ENCODE measurements around the gene ODAD2. TPM values are rescaled to one million over a fixed set of nuclear protein-coding genes. Genes with fewer than 3 reads are reported as not detected.

Gene ODAD2
- total and polyA plus RNA-seq, 7 experiments from 2014 or later = 0.27 to 0.70 TPM; not detected in 5

- Histone ChIP-seq H3K27ac (ENCODE audit: low read depth, low read length) (no peak overlapping the region), H3K9me3 (ENCODE audit: control insufficient read depth in 2 of 3, low read length in 3 of 3) (peaks cover 0 to under 1% (median 0%) of the 10 kb centered on the region in 3 experiments), H3K36me3 (ENCODE audit: control insufficient read depth in 2 of 3, insufficient read depth in 3 of 3, low read length in 3 of 3) (no peaks in the 10 kb centered on the region), H3K4me1 (ENCODE audit: control insufficient read depth in 2 of 2, insufficient read depth in 2 of 2, low read length in 2 of 2) (no peaks in the 10 kb centered on the region), H3K4me3 (ENCODE audit: low read length) (no peak overlapping the region), H3K27me3 (ENCODE audit: control insufficient read depth in 2 of 2, insufficient read depth in 2 of 2, low read length in 2 of 2) (peaks cover 0 to 4% of the 10 kb centered on the region in 2 donors)
- Mint-ChIP-seq H3K27ac (no peak overlapping the region), H3K4me3 (no peak overlapping the region), H3K27me3 (peaks cover 0 to 16% (median 0%) of the 10 kb centered on the region in 5 donors), H3K9me3 (peaks cover 0 to 33% (median 6%) of the 10 kb centered on the region in 11 donors), H3K36me3 (no peaks in the 10 kb centered on the region), H3K4me1 (no peaks in the 10 kb centered on the region)
- DNase-seq (no peak), ATAC-seq (no peak)
- intact Hi-C loops (cut with micrococcal nuclease) = no loop called here
- ChIA-PET POLR2A (no interaction called here), CTCF (no interaction called here)
Measured at GRCh38 chr10:27889518-27889917, 109.4 kb downstream of the ODAD2 start.

- CTCF ChIA-PET = no interaction called here
- no peak overlapping the region for H3K4me3 Mint-ChIP-seq
- intact Hi-C loops (cut with micrococcal nuclease) = no loop called here
Measured at GRCh38 chr10:27884185-27884641, 114.7 kb downstream of the ODAD2 start.

GRCh38 chr10:27878281-27878680 is 120.6 kb downstream of the ODAD2 start:
- no peaks in the 10 kb centered on the region for H3K36me3 ChIP-seq (ENCODE audit: control insufficient read depth in 2 of 3, insufficient read depth in 3 of 3, low read length in 3 of 3)
- POLR2A ChIA-PET = no interaction called here
- H3K9me3 ChIP-seq (ENCODE audit: control insufficient read depth in 2 of 3, low read length in 3 of 3) = no peaks in the 10 kb centered on the region
- no peak overlapping the region for H3K27ac ChIP-seq (ENCODE audit: low read depth, low read length)
- H3K27me3 ChIP-seq (ENCODE audit: control insufficient read depth in 2 of 2, insufficient read depth in 2 of 2, low read length in 2 of 2) = peaks cover 0 to 3% of the 10 kb centered on the region in 2 donors
- Mint-ChIP-seq H3K27ac (no peak overlapping the region), H3K9me3 (peaks cover 0 to 11% (median 0%) of the 10 kb centered on the region in 11 donors), H3K4me1 (no peaks in the 10 kb centered on the region), H3K27me3 (peaks cover 0 to 49% (median 11%) of the 10 kb centered on the region in 5 donors), H3K4me3 (no peak overlapping the region), H3K36me3 (peaks cover 0 to 4% (median 0%) of the 10 kb centered on the region in 5 donors)
- H3K4me3 ChIP-seq (ENCODE audit: low read length) = no peak overlapping the region
- intact Hi-C loops (cut with micrococcal nuclease) = no loop called here
- DNase-seq (no peak), ATAC-seq (no peak)
- H3K4me1 ChIP-seq (ENCODE audit: control insufficient read depth in 2 of 2, insufficient read depth in 2 of 2, low read length in 2 of 2) = no peaks in the 10 kb centered on the region
- CTCF ChIA-PET = no interaction called here

More at GRCh38 chr10:27884185-27884641, 114.7 kb downstream of the ODAD2 start:
- H3K27ac ChIP-seq (ENCODE audit: low read depth, low read length) = no peak overlapping the region
- no peaks in the 10 kb centered on the region for H3K4me1 ChIP-seq (ENCODE audit: control insufficient read depth in 2 of 2, insufficient read depth in 2 of 2, low read length in 2 of 2)
- peaks cover 0 to 39% (median 10%) of the 10 kb centered on the region in 11 donors for H3K9me3 Mint-ChIP-seq
- peaks cover 0 to 4% (median 1%) of the 10 kb centered on the region in 5 donors for H3K36me3 Mint-ChIP-seq
- H3K9me3 ChIP-seq (ENCODE audit: control insufficient read depth in 2 of 3, low read length in 3 of 3) = peaks cover 0 to 3% (median 2%) of the 10 kb centered on the region in 3 experiments
- no peak overlapping the region for H3K27ac Mint-ChIP-seq
- peaks cover 0 to 33% (median 7%) of the 10 kb centered on the region in 5 donors for H3K27me3 Mint-ChIP-seq
- no peak overlapping the region for H3K4me3 ChIP-seq (ENCODE audit: low read length)
- DNase-seq (no peak), ATAC-seq (no peak)
- POLR2A ChIA-PET = no interaction called here
- no peaks in the 10 kb centered on the region for H3K4me1 Mint-ChIP-seq
- peaks cover 0 to 4% of the 10 kb centered on the region in 2 donors for H3K27me3 ChIP-seq (ENCODE audit: control insufficient read depth in 2 of 2, insufficient read depth in 2 of 2, low read length in 2 of 2)
- no peaks in the 10 kb centered on the region for H3K36me3 ChIP-seq (ENCODE audit: control insufficient read depth in 2 of 3, insufficient read depth in 3 of 3, low read length in 3 of 3)

GRCh38 chr10:27865221-27865635 is 133.7 kb downstream of the ODAD2 start:
- Histone ChIP-seq H3K9me3 (ENCODE audit: control insufficient read depth in 2 of 3, low read length in 3 of 3) (no peaks in the 10 kb centered on the region), H3K4me3 (ENCODE audit: low read length) (no peak overlapping the region), H3K36me3 (ENCODE audit: control insufficient read depth in 2 of 3, insufficient read depth in 3 of 3, low read length in 3 of 3) (no peaks in the 10 kb centered on the region), H3K27me3 (ENCODE audit: control insufficient read depth in 2 of 2, insufficient read depth in 2 of 2, low read length in 2 of 2) (no peaks in the 10 kb centered on the region), H3K4me1 (ENCODE audit: control insufficient read depth in 2 of 2, insufficient read depth in 2 of 2, low read length in 2 of 2) (no peaks in the 10 kb centered on the region), H3K27ac (ENCODE audit: low read depth, low read length) (no peak overlapping the region)
- ATAC-seq = no peak
- Mint-ChIP-seq H3K4me3 (no peak overlapping the region), H3K27ac (no peak overlapping the region), H3K9me3 (peaks cover 0 to 20% (median 5%) of the 10 kb centered on the region in 11 donors), H3K36me3 (peaks cover 0 to 3% (median 0%) of the 10 kb centered on the region in 5 donors), H3K27me3 (peaks cover 0 to 34% (median 9%) of the 10 kb centered on the region in 5 donors), H3K4me1 (no peaks in the 10 kb centered on the region)
- no peak for DNase-seq
- ChIA-PET CTCF (no interaction called here), POLR2A (interaction anchor here (0.5 kb wide), 1 partner anchor 315 kb away, joined by 3 read pairs; no protein-coding TSS in a partner anchor)
- intact Hi-C loops (cut with micrococcal nuclease) = loop anchor here in 1 of 2 donors (1.0 to 5.0 kb wide), 2 partner anchors 314 to 377 kb away; no protein-coding TSS in a partner anchor

- H3K27ac ChIP-seq (ENCODE audit: low read depth, low read length) = no peak overlapping the region
- H3K4me1 ChIP-seq (ENCODE audit: control insufficient read depth in 2 of 2, insufficient read depth in 2 of 2, low read length in 2 of 2) = no peaks in the 10 kb centered on the region
- Mint-ChIP-seq H3K4me3 (no peak overlapping the region), H3K4me1 (no peaks in the 10 kb centered on the region), H3K9me3 (peaks cover 0 to 3% (median 0%) of the 10 kb centered on the region in 11 donors), H3K27ac (no peak overlapping the region), H3K27me3 (peaks cover 0 to 23% (median 9%) of the 10 kb centered on the region in 5 donors), H3K36me3 (no peaks in the 10 kb centered on the region)
- ATAC-seq = no peak
- DNase-seq = no peak
- H3K4me3 ChIP-seq (ENCODE audit: low read length) = no peak overlapping the region
- H3K9me3 ChIP-seq (ENCODE audit: control insufficient read depth in 2 of 3, low read length in 3 of 3) = no peaks in the 10 kb centered on the region
- POLR2A ChIA-PET = no interaction called here
- no peaks in the 10 kb centered on the region for H3K36me3 ChIP-seq (ENCODE audit: control insufficient read depth in 2 of 3, insufficient read depth in 3 of 3, low read length in 3 of 3)
- H3K27me3 ChIP-seq (ENCODE audit: control insufficient read depth in 2 of 2, insufficient read depth in 2 of 2, low read length in 2 of 2) = no peaks in the 10 kb centered on the region
- intact Hi-C loops (cut with micrococcal nuclease) = no loop called here
- CTCF ChIA-PET = no interaction called here
Measured at GRCh38 chr10:27861781-27862180, 137.1 kb downstream of the ODAD2 start.

- Mint-ChIP-seq H3K27ac (no peak overlapping the region), H3K9me3 (peaks cover 0 to 4% (median 0%) of the 10 kb centered on the region in 11 donors), H3K4me1 (no peaks in the 10 kb centered on the region), H3K27me3 (peaks cover 0 to 4% (median 0%) of the 10 kb centered on the region in 5 donors), H3K4me3 (no peak overlapping the region), H3K36me3 (no peaks in the 10 kb centered on the region)
- intact Hi-C loops (cut with micrococcal nuclease) = no loop called here
- ChIA-PET POLR2A (no interaction called here), CTCF (no interaction called here)
- no peak overlapping the region for H3K4me3 ChIP-seq (ENCODE audit: low read length)
- H3K36me3 ChIP-seq (ENCODE audit: control insufficient read depth in 2 of 3, insufficient read depth in 3 of 3, low read length in 3 of 3) = no peaks in the 10 kb centered on the region
- no peak for ATAC-seq
- H3K4me1 ChIP-seq (ENCODE audit: control insufficient read depth in 2 of 2, insufficient read depth in 2 of 2, low read length in 2 of 2) = no peaks in the 10 kb centered on the region
- no peaks in the 10 kb centered on the region for H3K27me3 ChIP-seq (ENCODE audit: control insufficient read depth in 2 of 2, insufficient read depth in 2 of 2, low read length in 2 of 2)
- no peak for DNase-seq
- no peaks in the 10 kb centered on the region for H3K9me3 ChIP-seq (ENCODE audit: control insufficient read depth in 2 of 3, low read length in 3 of 3)
- H3K27ac ChIP-seq (ENCODE audit: low read depth, low read length) = no peak overlapping the region
Measured at GRCh38 chr10:27857616-27858015, 141.3 kb downstream of the ODAD2 start.

- peaks cover 0 to 2% (median 0%) of the 10 kb centered on the region in 7 donors for H3K4me1 Mint-ChIP-seq
- no peak for ATAC-seq
- H3K27ac Mint-ChIP-seq = no peak overlapping the region
- peaks cover 0 to 15% (median 7%) of the 10 kb centered on the region in 11 donors for H3K9me3 Mint-ChIP-seq
- POLR2A ChIA-PET = no interaction called here
- peaks cover 0 to 35% (median 26%) of the 10 kb centered on the region in 5 donors for H3K27me3 Mint-ChIP-seq
- Histone ChIP-seq H3K9me3 (ENCODE audit: control insufficient read depth in 2 of 3, low read length in 3 of 3) (no peaks in the 10 kb centered on the region), H3K27me3 (ENCODE audit: control insufficient read depth in 2 of 2, insufficient read depth in 2 of 2, low read length in 2 of 2) (no peaks in the 10 kb centered on the region), H3K27ac (ENCODE audit: low read depth, low read length) (no peak overlapping the region), H3K4me1 (ENCODE audit: control insufficient read depth in 2 of 2, insufficient read depth in 2 of 2, low read length in 2 of 2) (no peaks in the 10 kb centered on the region), H3K4me3 (ENCODE audit: low read length) (no peak overlapping the region), H3K36me3 (ENCODE audit: control insufficient read depth in 2 of 3, insufficient read depth in 3 of 3, low read length in 3 of 3) (no peaks in the 10 kb centered on the region)
- H3K4me3 Mint-ChIP-seq = no peak overlapping the region
- CTCF ChIA-PET = no interaction called here
- intact Hi-C loops (cut with micrococcal nuclease) = no loop called here
- H3K36me3 Mint-ChIP-seq = peaks cover 0 to 4% (median 0%) of the 10 kb centered on the region in 5 donors
- no peak for DNase-seq
Measured at GRCh38 chr10:27844223-27844622, 154.7 kb downstream of the ODAD2 start.
